Coronary artery (tissue), 2 donors: ENCODE results near the gene MRPS24.

ENCODE experiments used
- DNase-seq: peaks from one replicate; pipeline ENCODE4 v3.0.0-alpha.2; 2017; ENCODE audit warnings: low spot score
- H3K27ac ChIP-seq, 2 donors: fragments of 200-600 bp; sonication (generic); one replicate each; pipeline ENCODE4 v1.5.1; 2016 to 2019
- H3K4me3 ChIP-seq: fragments of 200-600 bp; sonication (generic); 2 replicates; pipeline ENCODE4 v1.5.1; 2016; ENCODE audit warnings: mild to moderate bottlenecking, moderate library complexity
- CTCF ChIP-seq: fragments of 200-600 bp; sonication (generic); IDR thresholded peaks from one replicate; pipeline ENCODE4 v1.5.1; 2019; ENCODE audit warnings: antibody characterized with exemption

Gene MRPS24

GRCh38 chr7:43870316-43870715 lies 999 bp upstream of the MRPS24 start:
- TF ChIP-seq CTCF = no peak
- Histone ChIP-seq H3K27ac (peak overlapping the region; percentile 94 to 96), H3K4me3 (peak overlapping the region; percentile 93)
- no peak for DNase-seq

- peak overlapping the region; percentile 93 for H3K4me3 ChIP-seq
- peak overlapping the region; percentile 94 to 96 for H3K27ac ChIP-seq
- DNase-seq = no peak
- TF ChIP-seq CTCF = no peak
Measured at GRCh38 chr7:43869867-43870240, 537 bp upstream of the MRPS24 start.

- DNase-seq = no peak
- Histone ChIP-seq H3K4me3 (peak overlapping the region; percentile 93), H3K27ac (peak overlapping the region; percentile 94 to 96)
- TF ChIP-seq CTCF = no peak
Measured at GRCh38 chr7:43868681-43869005, 674 bp downstream of the MRPS24 start.

GRCh38 chr7:43868181-43868580 lies 1.1 kb downstream of the MRPS24 start:
- Histone ChIP-seq H3K4me3 (peak overlapping the region; percentile 93), H3K27ac (no peak overlapping the region)
- no peak for TF ChIP-seq CTCF
- no peak for DNase-seq

- no peak for TF ChIP-seq CTCF
- H3K27ac ChIP-seq = no peak overlapping the region
- no peak overlapping the region for H3K4me3 ChIP-seq
Measured at GRCh38 chr7:43865277-43865676, 4.0 kb downstream of the MRPS24 start.

GRCh38 chr7:43864126-43864525 lies 5.2 kb downstream of the MRPS24 start:
- no peak overlapping the region for H3K4me3 ChIP-seq
- TF ChIP-seq CTCF = no peak
- H3K27ac ChIP-seq = no peak overlapping the region
- no peak for DNase-seq

More at GRCh38 chr7:43865277-43865676, 4.0 kb downstream of the MRPS24 start:
- no peak for DNase-seq

- H3K4me3 ChIP-seq = no peak overlapping the region
- TF ChIP-seq CTCF = no peak
- no peak overlapping the region for H3K27ac ChIP-seq
- DNase-seq = no peak
Measured at GRCh38 chr7:43856996-43857395, 12.3 kb downstream of the MRPS24 start.
